Measurements from ENCODE around the gene EBF3. TPM values are rescaled to one million over a fixed set of nuclear protein-coding genes. Genes with fewer than 3 reads are reported as not detected.

Gene EBF3
- total RNA-seq, 1 experiment from 2014 or later: not detected

GRCh38 chr10:129866894-129867293, 97.2 kb downstream of the EBF3 start:
- ChIA-PET POLR2A (no interaction called here), CTCF (no interaction called here)
- Mint-ChIP-seq H3K4me1 (ENCODE audit: insufficient read depth, unreplicated experiment) (no peaks in the 10 kb centered on the region), H3K36me3 (ENCODE audit: insufficient read depth, unreplicated experiment) (no peaks in the 10 kb centered on the region), H3K27me3 (ENCODE audit: insufficient read depth, unreplicated experiment) (no peaks in the 10 kb centered on the region), H3K9me3 (ENCODE audit: unreplicated experiment) (no peaks in the 10 kb centered on the region), H3K4me3 (ENCODE audit: unreplicated experiment) (no peak overlapping the region), H3K27ac (ENCODE audit: low read depth, unreplicated experiment) (no peak overlapping the region)
- intact Hi-C loops (cut with micrococcal nuclease): no loop called here
- TF ChIP-seq, protein P1, sequence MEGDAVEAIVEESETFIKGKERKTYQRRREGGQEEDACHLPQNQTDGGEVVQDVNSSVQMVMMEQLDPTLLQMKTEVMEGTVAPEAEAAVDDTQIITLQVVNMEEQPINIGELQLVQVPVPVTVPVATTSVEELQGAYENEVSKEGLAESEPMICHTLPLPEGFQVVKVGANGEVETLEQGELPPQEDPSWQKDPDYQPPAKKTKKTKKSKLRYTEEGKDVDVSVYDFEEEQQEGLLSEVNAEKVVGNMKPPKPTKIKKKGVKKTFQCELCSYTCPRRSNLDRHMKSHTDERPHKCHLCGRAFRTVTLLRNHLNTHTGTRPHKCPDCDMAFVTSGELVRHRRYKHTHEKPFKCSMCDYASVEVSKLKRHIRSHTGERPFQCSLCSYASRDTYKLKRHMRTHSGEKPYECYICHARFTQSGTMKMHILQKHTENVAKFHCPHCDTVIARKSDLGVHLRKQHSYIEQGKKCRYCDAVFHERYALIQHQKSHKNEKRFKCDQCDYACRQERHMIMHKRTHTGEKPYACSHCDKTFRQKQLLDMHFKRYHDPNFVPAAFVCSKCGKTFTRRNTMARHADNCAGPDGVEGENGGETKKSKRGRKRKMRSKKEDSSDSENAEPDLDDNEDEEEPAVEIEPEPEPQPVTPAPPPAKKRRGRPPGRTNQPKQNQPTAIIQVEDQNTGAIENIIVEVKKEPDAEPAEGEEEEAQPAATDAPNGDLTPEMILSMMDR (IDR thresholded peaks at IDR 0.05; ENCODE audit: unreplicated experiment): no peak
- no TSS peak for BruUV-seq (replicated peaks)
- no peak for DNase-seq (ENCODE audit: unreplicated experiment)

- POLR2A ChIA-PET: no interaction called here
- TF ChIP-seq, protein P1 (IDR thresholded peaks at IDR 0.05; ENCODE audit: unreplicated experiment): no peak
- no peak overlapping the region for H3K27ac Mint-ChIP-seq (ENCODE audit: low read depth, unreplicated experiment)
- no peaks in the 10 kb centered on the region for H3K9me3 Mint-ChIP-seq (ENCODE audit: unreplicated experiment)
- no peaks in the 10 kb centered on the region for H3K36me3 Mint-ChIP-seq (ENCODE audit: insufficient read depth, unreplicated experiment)
- no TSS peak for BruUV-seq (replicated peaks)
- H3K4me1 Mint-ChIP-seq (ENCODE audit: insufficient read depth, unreplicated experiment): no peaks in the 10 kb centered on the region
- DNase-seq (ENCODE audit: unreplicated experiment): no peak
- H3K27me3 Mint-ChIP-seq (ENCODE audit: insufficient read depth, unreplicated experiment): no peaks in the 10 kb centered on the region
- no peak overlapping the region for H3K4me3 Mint-ChIP-seq (ENCODE audit: unreplicated experiment)
- CTCF ChIA-PET: no interaction called here
- intact Hi-C loops (cut with micrococcal nuclease): no loop called here
Observed at GRCh38 chr10:129865960-129866359, 98.1 kb downstream of the EBF3 start.

GRCh38 chr10:129865413-129865812, 98.7 kb downstream of the EBF3 start:
- TF ChIP-seq, protein P1 (IDR thresholded peaks at IDR 0.05; ENCODE audit: unreplicated experiment): no peak
- H3K4me1 Mint-ChIP-seq (ENCODE audit: insufficient read depth, unreplicated experiment): no peaks in the 10 kb centered on the region
- no peak overlapping the region for H3K27ac Mint-ChIP-seq (ENCODE audit: low read depth, unreplicated experiment)
- no peak for DNase-seq (ENCODE audit: unreplicated experiment)
- ChIA-PET POLR2A (no interaction called here), CTCF (interaction anchor here (0.8 kb wide), 1 partner anchor 11 kb away, joined by 4 read pairs; no protein-coding TSS in a partner anchor)
- H3K36me3 Mint-ChIP-seq (ENCODE audit: insufficient read depth, unreplicated experiment): no peaks in the 10 kb centered on the region
- no peaks in the 10 kb centered on the region for H3K27me3 Mint-ChIP-seq (ENCODE audit: insufficient read depth, unreplicated experiment)
- H3K4me3 Mint-ChIP-seq (ENCODE audit: unreplicated experiment): no peak overlapping the region
- intact Hi-C loops (cut with micrococcal nuclease): no loop called here
- BruUV-seq (replicated peaks): no TSS peak
- H3K9me3 Mint-ChIP-seq (ENCODE audit: unreplicated experiment): no peaks in the 10 kb centered on the region

DNA sequence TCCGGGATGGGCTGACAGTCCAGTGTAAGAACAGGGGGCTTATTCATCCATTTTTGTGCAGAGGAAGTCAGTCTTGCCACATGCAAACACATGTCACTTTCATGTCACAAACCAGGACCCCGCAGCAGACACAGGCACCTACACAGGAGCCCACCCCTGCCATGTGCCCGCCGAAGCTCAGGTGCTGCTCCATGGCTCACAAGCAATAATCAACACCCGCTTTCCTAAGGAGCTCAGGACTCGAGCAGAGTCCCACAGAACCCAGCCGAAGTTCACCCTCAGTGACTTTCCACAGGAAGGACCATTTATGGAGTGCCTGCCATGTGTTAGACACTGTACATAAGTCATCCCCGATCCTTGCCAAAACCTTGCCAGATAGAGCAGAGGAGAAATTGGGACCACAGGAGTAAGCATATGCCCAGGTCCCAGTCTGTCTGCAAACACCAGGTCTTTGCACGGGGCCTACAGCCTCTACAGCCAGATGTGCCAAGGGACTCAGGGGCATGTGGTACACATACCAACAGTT, 99.4 kb downstream of the EBF3 start:
- BruUV-seq (replicated peaks): no TSS peak
- POLR2A ChIA-PET: no interaction called here

More for the DNA sequence above, 99.4 kb downstream of the EBF3 start:
- peak; percentile 6 for DNase-seq (ENCODE audit: unreplicated experiment)
- no peaks in the 10 kb centered on the region for H3K27me3 Mint-ChIP-seq (ENCODE audit: insufficient read depth, unreplicated experiment)
- H3K36me3 Mint-ChIP-seq (ENCODE audit: insufficient read depth, unreplicated experiment): no peaks in the 10 kb centered on the region
- no peaks in the 10 kb centered on the region for H3K4me1 Mint-ChIP-seq (ENCODE audit: insufficient read depth, unreplicated experiment)
- intact Hi-C loops (cut with micrococcal nuclease): no loop called here
- H3K4me3 Mint-ChIP-seq (ENCODE audit: unreplicated experiment): no peak overlapping the region
- no peaks in the 10 kb centered on the region for H3K9me3 Mint-ChIP-seq (ENCODE audit: unreplicated experiment)
- CTCF ChIA-PET: interaction anchor here (0.6 to 1.2 kb wide), 3 partner anchors 11 to 202 kb away, joined by 3 to 4 read pairs (median 4); no protein-coding TSS in a partner anchor
- TF ChIP-seq, protein P1 (IDR thresholded peaks at IDR 0.05; ENCODE audit: unreplicated experiment): no peak
- H3K27ac Mint-ChIP-seq (ENCODE audit: low read depth, unreplicated experiment): no peak overlapping the region
